Progenitor cell of endocrine pancreas (in vitro differentiated cells): Measurements from ENCODE around the gene TTLL11. TPM values are rescaled to one million over a fixed set of nuclear protein-coding genes. Genes with fewer than 3 reads are reported as not detected.
A peak's percentile ranks its signal among the peaks of the same experiment; 100 is the strongest.

Experiments
- DNase-seq: peaks from one replicate; pipeline ENCODE4 v3.0.0; 2021; ENCODE audit warnings: low spot score; ENCODE audit not compliant: unreplicated experiment
- H3K27ac Mint-ChIP-seq: 2 replicates; pipeline ENCODE4 v1.8.0; 2021; ENCODE audit warnings: mild to moderate bottlenecking, moderate library complexity, mixed read lengths
- H3K27me3 Mint-ChIP-seq: 2 replicates; pipeline ENCODE4 v1.8.0; 2021; ENCODE audit warnings: mixed read lengths
- H3K36me3 Mint-ChIP-seq: 2 replicates; pipeline ENCODE4 v1.8.0; 2022; ENCODE audit warnings: mixed read lengths; ENCODE audit not compliant: insufficient read depth
- H3K4me1 Mint-ChIP-seq: 2 replicates; pipeline ENCODE4 v1.8.0; 2021; ENCODE audit warnings: low read depth, mixed read lengths
- H3K4me3 Mint-ChIP-seq: 2 replicates; pipeline ENCODE4 v1.8.0; 2021; ENCODE audit warnings: low read depth, mild to moderate bottlenecking, moderate library complexity, mixed read lengths
- H3K9me3 Mint-ChIP-seq: 2 replicates; pipeline ENCODE4 v1.8.0; 2021; ENCODE audit warnings: low read depth, mixed read lengths
- total RNA-seq: library from RNA; stranded (reverse); gene quantifications from 2 replicates; pipeline ENCODE4 v1.2.1, GENCODE V29; 2021
- TF ChIP-seq, protein P1 (sequence below): fragments of 200-600 bp; sonication (generic); IDR thresholded peaks from one replicate; pipeline ENCODE4 v1.5.0; 2021; ENCODE audit warnings: antibody characterized with exemption, mild to moderate bottlenecking; ENCODE audit not compliant: unreplicated experiment

The TTLL11 gene
- total RNA-seq, 1 donor from 2014 or later, result 5.3 TPM

- DNase-seq, result no peak
- Mint-ChIP-seq H3K27me3 (no peaks in the 10 kb centered on the region), H3K36me3 (peaks cover 7% of the 10 kb centered on the region), H3K4me3 (no peak overlapping the region), H3K9me3 (peaks cover 34% of the 10 kb centered on the region), H3K27ac (no peak overlapping the region), H3K4me1 (peaks cover 1% of the 10 kb centered on the region)
- TF ChIP-seq, protein P1, sequence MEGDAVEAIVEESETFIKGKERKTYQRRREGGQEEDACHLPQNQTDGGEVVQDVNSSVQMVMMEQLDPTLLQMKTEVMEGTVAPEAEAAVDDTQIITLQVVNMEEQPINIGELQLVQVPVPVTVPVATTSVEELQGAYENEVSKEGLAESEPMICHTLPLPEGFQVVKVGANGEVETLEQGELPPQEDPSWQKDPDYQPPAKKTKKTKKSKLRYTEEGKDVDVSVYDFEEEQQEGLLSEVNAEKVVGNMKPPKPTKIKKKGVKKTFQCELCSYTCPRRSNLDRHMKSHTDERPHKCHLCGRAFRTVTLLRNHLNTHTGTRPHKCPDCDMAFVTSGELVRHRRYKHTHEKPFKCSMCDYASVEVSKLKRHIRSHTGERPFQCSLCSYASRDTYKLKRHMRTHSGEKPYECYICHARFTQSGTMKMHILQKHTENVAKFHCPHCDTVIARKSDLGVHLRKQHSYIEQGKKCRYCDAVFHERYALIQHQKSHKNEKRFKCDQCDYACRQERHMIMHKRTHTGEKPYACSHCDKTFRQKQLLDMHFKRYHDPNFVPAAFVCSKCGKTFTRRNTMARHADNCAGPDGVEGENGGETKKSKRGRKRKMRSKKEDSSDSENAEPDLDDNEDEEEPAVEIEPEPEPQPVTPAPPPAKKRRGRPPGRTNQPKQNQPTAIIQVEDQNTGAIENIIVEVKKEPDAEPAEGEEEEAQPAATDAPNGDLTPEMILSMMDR, result no peak
Observed at GRCh38 chr9:121849554-121849953, 243.6 kb downstream of the TTLL11 start.

DNA sequence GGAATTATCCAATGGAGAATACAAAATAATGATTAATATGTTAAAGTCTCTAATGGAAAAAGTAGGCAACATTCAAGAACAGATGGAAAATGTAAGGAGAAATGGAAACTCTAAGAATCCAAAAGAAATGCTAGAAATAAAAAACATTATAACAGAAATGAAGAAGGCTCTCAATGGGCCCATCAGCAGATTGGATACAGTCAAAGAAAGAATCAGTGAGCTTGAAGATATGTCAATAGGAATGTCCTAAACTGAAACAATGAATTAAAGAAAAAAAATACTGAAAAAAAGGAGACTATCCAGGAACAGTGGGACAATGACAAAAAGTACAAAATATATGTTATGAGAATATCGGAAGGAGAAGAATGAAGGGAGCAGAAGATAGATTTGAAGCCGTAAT lies 248.5 kb downstream of the TTLL11 start:
- H3K9me3 Mint-ChIP-seq, result peaks cover 38% of the 10 kb centered on the region
- H3K4me3 Mint-ChIP-seq, result no peak overlapping the region
- TF ChIP-seq, protein P1, result no peak
- H3K36me3 Mint-ChIP-seq, result peaks cover 9% of the 10 kb centered on the region
- peaks cover 8% of the 10 kb centered on the region for H3K4me1 Mint-ChIP-seq
- H3K27me3 Mint-ChIP-seq, result peaks cover 3% of the 10 kb centered on the region
- H3K27ac Mint-ChIP-seq, result peak overlapping the region; percentile 22
- DNase-seq, result no peak

DNA sequence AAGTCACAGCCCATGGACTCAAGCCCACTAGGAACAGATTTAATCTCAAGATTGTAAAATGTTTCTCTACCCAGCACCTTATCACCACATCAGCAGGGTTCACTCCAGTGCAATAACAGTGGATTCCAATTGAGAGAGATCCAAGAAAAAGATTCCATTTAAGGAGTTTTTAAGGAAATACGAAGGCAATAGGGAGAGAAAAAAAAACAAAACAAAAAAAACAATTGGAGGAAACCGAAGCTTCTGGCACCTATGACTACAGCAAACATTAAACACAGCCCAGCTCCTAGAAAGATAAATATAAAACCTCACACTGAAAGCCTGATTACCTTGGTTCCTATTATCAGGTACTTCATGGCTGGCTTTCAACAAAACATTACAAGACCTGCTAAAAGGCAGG lies 249.0 kb downstream of the TTLL11 start:
- Mint-ChIP-seq H3K4me1 (peaks cover 8% of the 10 kb centered on the region), H3K27me3 (peaks cover 3% of the 10 kb centered on the region), H3K9me3 (peaks cover 35% of the 10 kb centered on the region)

GRCh38 chr9:121842612-121842978 lies 250.5 kb downstream of the TTLL11 start:
- TF ChIP-seq, protein P1, result no peak
- peaks cover 5% of the 10 kb centered on the region for H3K36me3 Mint-ChIP-seq
- H3K9me3 Mint-ChIP-seq, result peaks cover 25% of the 10 kb centered on the region
- H3K4me3 Mint-ChIP-seq, result no peak overlapping the region
- peaks cover 8% of the 10 kb centered on the region for H3K4me1 Mint-ChIP-seq
- no peak overlapping the region for H3K27ac Mint-ChIP-seq
- no peak for DNase-seq
- H3K27me3 Mint-ChIP-seq, result peaks cover 3% of the 10 kb centered on the region

More for the DNA sequence above, 249.0 kb downstream of the TTLL11 start:
- no peak for DNase-seq
- no peak overlapping the region for H3K4me3 Mint-ChIP-seq
- TF ChIP-seq, protein P1, result no peak
- H3K36me3 Mint-ChIP-seq, result peaks cover 9% of the 10 kb centered on the region
- peak overlapping the region; percentile 22 for H3K27ac Mint-ChIP-seq

DNA sequence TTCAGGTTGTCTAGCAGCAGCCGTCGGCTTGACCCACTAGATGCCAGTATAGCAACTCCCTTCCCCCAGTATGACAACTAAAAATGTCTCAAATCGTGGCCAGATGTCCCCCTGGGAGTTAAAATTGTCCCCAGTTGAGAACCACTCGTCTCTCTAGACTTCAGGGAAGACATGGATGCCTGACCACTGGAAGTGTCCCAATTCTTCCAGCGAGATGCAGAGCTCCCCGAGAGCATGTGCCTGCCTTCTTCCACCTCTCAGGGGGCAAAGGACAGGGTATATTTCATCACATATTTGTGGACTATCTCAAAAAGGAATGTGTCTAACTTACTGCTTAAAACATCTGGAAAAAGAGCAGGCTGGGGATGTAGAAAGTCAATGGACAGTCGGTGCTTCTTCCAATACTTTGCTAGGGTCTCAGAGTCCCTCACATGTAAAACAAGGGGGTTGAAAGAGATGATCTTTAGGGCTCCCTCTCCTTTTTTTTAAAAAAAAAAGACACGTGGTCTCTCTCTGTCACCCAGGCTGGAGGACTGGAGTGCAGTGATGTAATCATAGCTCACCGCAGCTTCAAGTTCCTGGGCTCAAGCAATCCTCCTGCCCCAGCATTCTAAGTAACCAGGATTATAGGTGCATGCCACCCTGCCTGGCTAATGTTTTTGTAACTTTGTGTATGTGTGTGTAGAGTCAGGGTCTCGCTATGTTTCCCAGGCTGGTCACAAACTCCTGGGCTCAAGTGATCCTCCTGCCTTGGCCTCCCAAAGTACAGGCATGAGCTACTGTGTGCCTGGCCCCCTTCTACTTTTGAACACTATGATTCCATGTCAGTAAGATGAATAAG lies 251.1 kb downstream of the TTLL11 start:
- H3K27me3 Mint-ChIP-seq, result peaks cover 3% of the 10 kb centered on the region
- H3K4me3 Mint-ChIP-seq, result no peak overlapping the region
- H3K36me3 Mint-ChIP-seq, result peaks cover 4% of the 10 kb centered on the region
- peaks cover 8% of the 10 kb centered on the region for H3K4me1 Mint-ChIP-seq
- TF ChIP-seq, protein P1, result no peak
- no peak overlapping the region for H3K27ac Mint-ChIP-seq
- DNase-seq, result no peak
- H3K9me3 Mint-ChIP-seq, result peaks cover 22% of the 10 kb centered on the region
